HG02588 (cell line): Measurements from ENCODE around the gene HTR3B.
"Not testable (repeated sequence)": the region's sequence is repeated elsewhere in the genome, so short reads cannot be mapped to it uniquely, and the experiment has no call there.

Experiments
- ATAC-seq: cut with Tn5 transposase; IDR thresholded peaks from one replicate; pipeline ENCODE4 v1.9.1; 2021; ENCODE audit warnings: mild to moderate bottlenecking, moderate library complexity; ENCODE audit not compliant: unreplicated experiment

HTR3B gene, protein sequence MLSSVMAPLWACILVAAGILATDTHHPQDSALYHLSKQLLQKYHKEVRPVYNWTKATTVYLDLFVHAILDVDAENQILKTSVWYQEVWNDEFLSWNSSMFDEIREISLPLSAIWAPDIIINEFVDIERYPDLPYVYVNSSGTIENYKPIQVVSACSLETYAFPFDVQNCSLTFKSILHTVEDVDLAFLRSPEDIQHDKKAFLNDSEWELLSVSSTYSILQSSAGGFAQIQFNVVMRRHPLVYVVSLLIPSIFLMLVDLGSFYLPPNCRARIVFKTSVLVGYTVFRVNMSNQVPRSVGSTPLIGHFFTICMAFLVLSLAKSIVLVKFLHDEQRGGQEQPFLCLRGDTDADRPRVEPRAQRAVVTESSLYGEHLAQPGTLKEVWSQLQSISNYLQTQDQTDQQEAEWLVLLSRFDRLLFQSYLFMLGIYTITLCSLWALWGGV

GRCh38 chr11:113904379-113905101, at the start of gene HTR3B:
HTR3B (plus strand) TSS chr11:113904796; CDS start chr11:113904934, 138 bp downstream.
- no peak for ATAC-seq

DNA sequence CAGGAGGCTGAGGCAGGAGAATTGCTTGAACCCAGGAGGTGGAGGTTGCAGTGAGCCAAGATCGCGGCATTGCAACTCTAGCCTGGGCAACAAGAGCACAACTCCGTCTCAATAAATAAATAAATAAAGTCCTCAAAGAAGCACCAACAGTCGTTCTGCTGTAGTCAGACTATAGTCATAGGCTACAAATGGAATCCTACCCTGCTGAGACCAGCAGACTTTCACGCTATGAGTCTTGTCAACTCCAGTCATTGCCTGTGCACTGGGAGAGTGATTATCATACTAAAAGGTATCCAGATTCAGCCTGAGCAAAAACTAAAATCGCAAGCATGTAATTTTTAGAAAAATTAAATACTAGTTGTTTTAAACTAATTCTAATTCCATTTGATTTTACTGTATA, 48.8 kb upstream of the HTR3B start:
- ATAC-seq: no peak

DNA sequence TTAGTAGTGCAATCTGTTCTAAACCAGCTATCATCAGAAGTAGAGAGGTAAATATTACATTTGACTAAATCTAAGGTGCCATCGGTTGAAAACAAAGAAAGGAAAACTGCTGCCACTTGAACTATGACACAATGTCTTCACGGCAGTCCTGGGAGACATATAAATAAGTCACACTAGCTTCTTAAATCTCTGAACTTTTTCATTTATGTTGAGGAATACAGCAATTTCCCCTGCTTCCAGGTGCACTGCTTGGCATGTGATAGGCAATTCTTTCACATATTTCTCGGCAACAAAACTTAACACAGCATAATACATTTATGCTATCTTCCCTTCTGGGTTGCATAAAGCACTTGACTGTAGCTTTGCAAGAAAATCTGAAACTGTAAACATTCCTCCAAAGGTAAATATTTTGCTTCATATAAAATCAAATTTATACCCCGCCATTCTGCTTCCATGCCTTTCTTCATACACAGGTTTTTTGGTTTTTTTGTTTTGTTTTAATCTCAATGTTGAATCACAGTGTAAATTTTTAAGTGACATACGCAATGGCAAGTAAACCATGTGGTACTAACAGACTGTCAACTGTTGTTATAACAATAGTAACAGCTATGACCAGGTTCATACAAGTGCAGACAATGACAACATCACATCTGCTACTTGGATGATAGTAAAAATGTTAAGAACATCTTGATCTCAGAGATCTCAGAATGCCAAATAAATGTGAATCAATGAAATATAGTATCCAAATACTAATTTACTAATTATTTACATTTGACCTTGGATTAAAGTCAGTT, 47.4 kb upstream of the HTR3B start:
- no peak for ATAC-seq

DNA sequence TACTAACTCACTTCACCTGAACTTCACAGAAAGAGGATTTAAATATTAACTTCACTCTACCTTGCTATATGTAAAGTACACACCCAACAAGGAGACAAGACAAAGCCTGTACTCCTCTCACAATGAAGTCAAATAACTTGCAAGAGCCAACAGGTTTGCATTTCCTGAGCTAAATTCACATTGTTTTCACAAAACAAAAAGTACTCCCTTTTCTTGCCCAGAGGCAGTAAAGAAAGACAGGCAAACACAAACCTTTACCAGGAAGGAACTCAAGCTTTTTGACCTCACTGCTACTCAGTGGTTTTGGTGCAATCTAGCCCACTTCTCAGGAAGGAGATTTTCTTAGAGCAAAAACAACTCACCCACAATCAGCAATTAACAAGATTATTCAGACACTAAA, 44.9 kb upstream of the HTR3B start:
- no peak for ATAC-seq

- no peak for ATAC-seq
Measured at GRCh38 chr11:113862435-113862834, 42.2 kb upstream of the HTR3B start.

GRCh38 chr11:113864410-113864809, 40.2 kb upstream of the HTR3B start:
- no peak for ATAC-seq

GRCh38 chr11:113865873-113866272, 38.7 kb upstream of the HTR3B start:
- no peak for ATAC-seq

DNA sequence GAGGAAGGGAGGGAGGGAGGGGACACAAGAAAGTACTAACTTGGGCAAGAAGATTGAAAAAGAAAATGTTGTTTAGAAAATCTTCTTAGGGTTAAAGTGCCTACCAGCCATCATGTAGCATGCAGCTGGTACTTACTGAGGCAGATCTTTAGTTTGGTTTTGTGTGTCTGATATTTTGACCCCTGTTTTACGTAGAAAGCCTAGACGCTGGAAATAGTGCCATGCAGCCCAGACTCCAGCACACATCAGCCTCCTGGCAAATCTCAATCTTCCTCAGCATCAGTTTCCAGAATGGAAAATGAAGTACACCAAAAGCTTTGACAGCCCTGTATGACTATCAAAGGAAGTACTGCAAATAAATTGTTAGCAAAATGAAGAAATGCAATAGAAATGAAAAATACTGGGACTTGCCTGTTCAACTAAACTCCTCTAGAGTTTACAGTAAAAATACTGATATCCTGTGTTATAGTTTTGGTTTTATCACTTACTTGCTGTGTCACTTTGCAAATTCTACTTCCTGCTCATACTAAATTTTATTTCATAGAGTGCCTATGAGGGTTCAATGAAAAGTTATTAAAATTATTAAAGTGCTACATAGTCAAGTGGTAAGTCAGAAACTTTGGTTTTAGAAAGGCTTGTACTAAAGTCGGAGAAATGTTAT, 36.6 kb upstream of the HTR3B start:
- no peak for ATAC-seq

GRCh38 chr11:113871336-113871735, 33.3 kb upstream of the HTR3B start:
- ATAC-seq: no peak

DNA sequence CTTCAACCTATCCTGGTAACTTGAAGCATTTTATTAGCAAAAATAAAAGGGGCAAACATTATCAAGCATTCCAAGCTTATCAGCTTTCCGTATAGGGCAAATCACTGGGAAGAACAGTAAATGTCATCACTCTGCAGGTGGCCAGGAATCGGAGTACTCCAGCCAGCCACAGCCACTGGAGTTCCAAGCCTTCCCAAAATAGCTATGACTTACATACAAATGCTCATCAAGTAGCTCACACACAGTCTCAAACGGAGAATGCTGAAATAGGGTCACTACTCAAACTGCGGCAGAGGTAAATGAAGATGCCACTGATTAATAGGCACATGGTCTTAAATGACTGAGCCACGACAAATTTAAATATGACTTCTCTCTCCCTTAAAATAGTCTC, 31.4 kb upstream of the HTR3B start:
- ATAC-seq: no peak

DNA sequence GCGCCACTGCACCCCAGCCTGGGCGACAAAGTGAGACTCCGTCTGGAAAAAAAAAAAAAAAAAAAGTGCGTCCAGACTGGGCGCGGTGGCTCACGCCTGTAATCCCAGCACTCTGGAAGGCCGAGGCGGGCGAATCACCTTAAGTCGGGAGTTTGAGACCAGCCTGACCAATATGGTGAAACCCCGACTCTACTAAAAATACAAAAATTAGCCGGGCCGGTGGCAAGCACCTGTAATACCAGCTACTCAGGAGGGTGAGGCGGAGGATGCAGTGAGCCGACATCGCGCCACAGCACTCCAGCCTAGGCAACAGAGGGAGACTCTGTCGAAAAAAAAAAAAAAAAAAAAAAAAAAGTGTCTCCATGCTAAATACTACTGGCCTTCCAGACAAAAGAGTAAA, 30.5 kb upstream of the HTR3B start:
- ATAC-seq: no peak

- peak; percentile 35 for ATAC-seq
Measured at GRCh38 chr11:113874581-113875233, 29.9 kb upstream of the HTR3B start.

GRCh38 chr11:113875234-113876073, 29.1 kb upstream of the HTR3B start, which contains the start of gene USP28:
USP28 (minus strand) TSS chr11:113875572; CDS start chr11:113875501, 71 bp downstream.
- ATAC-seq: peak; percentile 83

DNA sequence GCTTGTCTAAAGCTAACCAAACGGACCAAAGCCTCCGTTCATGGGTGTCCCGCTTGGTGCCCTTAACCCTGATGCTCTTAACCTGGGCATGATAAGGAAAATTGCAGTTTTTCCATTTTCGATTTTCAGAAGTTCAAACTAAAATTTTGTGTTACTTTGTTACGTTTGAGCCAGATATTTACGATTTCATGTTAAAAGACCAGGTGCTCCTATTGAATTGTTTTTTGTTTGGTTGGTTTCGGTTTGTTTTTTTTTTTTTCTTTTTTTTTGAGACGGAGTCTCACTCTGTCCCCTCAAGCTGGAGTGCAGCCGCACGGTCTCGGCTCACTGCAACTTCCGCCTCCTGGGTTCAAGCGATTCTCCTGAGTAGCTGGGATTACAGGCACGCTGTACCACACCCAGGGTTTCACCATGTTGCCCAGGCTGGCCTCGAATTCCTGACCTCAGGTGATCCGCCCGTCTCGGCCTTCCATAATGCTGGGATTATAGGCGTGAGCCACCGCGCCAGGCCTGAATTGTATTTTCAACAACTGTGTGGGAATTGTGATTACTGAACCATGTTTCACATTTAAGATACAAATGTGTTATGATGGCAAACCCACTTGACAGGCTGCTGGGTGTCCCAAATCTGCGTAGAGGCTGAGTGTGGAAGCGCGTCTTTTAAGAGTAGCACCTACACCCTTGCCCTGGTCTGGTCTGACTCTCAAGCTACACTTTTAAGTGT, 28.4 kb upstream of the HTR3B start:
- no peak for ATAC-seq

DNA sequence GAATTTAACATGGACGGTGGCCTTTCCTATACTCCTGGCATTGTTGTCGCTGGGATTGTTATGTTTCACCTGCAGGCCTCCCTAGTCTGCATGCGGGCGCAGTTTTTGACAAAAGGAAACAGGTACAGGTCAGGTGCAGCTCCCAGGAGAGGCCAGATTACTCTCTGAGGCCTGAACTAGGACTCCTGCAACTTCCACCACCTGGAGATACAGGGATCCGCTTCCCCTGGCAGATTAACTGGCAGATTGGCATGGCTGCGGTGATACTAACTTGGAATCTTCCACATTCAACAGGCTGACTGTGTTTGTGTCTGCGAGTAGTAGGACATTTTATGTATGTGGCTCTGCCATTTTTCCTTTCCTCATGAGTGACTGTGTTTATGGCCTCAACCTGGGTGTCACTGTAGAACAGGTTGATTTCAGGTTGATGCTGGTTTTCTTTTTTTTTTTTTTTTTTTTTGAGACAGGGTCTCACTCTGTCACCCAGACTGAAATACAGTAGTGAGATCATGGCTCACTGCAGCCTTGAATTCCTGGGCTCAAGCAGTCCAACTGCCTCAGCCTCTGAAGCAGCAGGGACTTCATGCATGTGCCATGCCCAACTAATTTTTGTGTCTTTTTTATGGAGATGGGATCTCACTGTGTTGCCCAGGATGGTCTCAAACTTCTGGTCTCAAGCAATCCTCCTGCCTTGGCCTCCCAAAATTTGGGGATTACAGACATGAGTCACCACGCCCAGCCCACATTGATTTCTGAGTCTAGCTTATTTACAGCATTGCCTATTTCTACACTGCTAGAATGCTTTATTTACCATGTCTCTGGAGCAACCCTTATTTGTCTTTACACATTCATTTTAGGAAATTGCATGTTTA, 27.6 kb upstream of the HTR3B start:
- no peak for ATAC-seq

DNA sequence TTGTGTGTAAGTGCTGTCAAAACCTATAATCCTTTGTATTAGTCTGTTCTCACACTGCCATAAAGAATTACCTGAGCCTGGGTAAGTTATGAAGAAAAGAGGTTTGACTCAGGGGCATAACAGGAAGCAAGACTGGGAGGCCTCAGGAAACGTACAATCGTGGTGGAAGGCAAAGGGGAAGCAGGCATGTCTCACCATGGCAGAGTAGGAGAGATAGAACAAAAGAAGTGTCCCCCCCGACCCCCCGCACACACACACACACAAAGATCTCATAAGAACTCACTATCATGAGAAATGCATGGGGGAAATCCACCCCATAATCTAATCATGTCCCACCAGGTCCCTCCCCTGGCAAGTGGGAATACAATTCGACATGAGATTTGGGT, 26.9 kb upstream of the HTR3B start:
- ATAC-seq: no peak

DNA sequence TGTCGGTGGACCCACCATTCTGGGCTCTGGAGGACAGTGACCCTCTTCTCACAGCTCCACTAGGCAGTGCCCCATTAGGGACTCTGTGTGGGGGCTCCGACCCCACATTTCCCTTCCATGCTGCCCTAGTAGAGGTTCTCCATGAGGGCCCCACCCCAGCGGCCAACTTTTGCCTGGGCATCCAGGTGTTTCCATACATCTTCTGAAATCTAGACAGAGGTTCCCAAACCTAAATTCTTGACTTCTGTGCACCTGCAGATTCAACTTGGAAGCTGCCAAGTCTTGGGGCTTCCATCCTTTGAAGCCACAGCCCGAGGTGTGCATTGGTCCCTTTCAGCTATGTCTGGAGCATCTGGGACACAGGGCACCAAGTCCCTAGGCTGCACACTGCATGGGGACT, 25.1 kb upstream of the HTR3B start:
- ATAC-seq: not testable (repeated sequence)

DNA sequence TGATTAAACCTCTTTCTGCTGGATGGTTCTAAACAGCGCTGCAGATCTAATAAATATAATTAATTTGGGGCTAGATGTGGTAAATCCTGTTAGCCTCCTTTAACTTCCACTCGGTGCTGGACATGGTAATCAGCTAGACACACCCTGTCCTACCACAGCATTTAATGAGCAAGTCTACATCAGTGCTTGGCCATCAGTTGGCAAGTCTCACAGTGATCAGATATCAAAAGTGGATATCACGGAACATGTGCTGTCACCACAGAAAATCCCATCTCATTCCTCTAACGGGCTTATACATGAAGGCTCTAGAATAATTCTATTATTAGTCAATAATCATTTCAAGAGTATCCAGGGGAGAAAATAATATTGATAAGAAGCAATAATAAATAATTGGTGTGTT, 23.6 kb upstream of the HTR3B start:
- no peak for ATAC-seq
